HG03196 (cell line): ENCODE measurements around the gene KCNK7.
A peak's percentile ranks its signal among the peaks of the same experiment; 100 is the strongest.
"Not testable (repeated sequence)": the region's sequence is repeated elsewhere in the genome, so short reads cannot be mapped to it uniquely, and the experiment has no call there.

Experiments used
- ATAC-seq: cut with Tn5 transposase; IDR thresholded peaks from one replicate; pipeline ENCODE4 v1.9.1; 2021; ENCODE audit not compliant: unreplicated experiment

KCNK7 gene, protein sequence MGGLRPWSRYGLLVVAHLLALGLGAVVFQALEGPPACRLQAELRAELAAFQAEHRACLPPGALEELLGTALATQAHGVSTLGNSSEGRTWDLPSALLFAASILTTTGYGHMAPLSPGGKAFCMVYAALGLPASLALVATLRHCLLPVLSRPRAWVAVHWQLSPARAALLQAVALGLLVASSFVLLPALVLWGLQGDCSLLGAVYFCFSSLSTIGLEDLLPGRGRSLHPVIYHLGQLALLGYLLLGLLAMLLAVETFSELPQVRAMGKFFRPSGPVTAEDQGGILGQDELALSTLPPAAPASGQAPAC

DNA sequence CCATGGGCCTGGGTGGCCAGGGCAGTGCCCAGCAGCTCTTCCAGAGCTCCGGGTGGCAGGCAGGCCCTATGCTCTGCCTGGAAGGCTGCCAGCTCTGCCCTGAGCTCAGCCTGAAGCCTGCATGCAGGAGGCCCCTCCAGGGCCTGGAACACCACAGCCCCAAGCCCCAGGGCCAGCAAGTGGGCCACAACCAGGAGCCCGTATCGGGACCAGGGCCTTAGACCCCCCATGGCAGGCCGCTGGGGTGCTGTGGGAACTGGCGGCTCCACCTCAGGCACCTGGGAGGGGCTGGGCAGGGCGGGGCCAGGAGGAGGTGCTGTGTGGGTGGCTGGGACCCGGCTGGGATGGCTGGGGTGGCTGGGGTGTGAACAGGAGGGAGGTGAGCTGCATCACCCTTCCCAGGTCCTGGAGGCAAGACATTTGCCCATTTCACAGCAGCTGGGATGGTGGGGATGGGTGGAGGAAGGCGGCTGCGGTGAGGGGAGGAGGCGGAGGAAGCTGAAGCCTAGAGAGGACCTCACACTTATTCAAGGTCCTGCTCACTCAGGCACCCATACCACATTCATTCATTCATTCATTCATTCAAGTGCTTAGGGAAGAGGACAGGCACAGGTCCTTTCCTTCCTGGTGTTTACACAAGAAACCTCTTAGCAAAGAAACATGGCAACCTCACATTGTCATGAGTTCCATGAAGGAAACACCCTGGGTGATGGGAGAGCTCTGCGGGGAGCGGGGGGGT, at the start of gene KCNK7:
TSS of gene KCNK7 (minus strand) at position 258 of the 739 bp plus-strand sequence. CDS start at position 230, 28 bp downstream.
- ATAC-seq = no peak

DNA sequence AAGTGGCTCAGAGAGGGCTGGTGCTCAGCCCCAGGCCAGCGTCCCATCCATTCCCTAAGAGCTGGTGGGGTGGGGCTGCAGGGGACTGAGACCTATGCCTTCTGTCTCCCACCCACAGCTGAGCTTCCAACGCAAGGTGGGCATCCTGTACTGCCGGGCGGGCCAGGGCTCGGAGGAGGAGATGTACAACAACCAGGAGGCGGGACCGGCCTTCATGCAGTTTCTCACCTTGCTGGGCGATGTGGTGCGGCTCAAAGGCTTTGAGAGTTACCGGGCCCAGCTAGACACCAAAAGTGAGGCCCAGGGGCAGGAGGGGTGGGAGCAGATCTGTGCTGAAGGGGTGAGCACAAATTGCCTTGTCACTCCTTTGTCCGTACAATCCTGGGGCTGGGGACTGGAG, 49.2 kb upstream of the KCNK7 start:
- ATAC-seq = no peak

DNA sequence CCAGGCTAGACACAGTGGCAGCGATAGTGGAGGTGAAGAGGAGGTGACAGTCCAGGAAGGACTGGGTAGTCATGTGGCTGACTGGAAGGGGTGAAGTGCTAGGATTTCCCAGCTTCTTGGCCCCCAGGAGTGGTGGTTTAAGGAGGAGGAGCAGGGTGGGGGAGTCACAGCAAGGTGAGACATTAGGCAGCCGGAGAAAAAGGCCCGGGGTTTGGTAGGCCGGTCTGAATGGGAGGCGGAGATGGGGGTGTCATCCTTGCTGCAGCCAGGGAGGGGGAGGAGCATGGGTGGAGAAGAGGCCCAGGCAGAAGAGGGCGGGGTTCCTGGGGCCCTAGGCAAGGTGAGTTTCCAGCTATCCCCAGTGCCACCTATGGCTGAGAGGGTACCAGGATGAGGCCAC, 48.4 kb upstream of the KCNK7 start:
- no peak for ATAC-seq

DNA sequence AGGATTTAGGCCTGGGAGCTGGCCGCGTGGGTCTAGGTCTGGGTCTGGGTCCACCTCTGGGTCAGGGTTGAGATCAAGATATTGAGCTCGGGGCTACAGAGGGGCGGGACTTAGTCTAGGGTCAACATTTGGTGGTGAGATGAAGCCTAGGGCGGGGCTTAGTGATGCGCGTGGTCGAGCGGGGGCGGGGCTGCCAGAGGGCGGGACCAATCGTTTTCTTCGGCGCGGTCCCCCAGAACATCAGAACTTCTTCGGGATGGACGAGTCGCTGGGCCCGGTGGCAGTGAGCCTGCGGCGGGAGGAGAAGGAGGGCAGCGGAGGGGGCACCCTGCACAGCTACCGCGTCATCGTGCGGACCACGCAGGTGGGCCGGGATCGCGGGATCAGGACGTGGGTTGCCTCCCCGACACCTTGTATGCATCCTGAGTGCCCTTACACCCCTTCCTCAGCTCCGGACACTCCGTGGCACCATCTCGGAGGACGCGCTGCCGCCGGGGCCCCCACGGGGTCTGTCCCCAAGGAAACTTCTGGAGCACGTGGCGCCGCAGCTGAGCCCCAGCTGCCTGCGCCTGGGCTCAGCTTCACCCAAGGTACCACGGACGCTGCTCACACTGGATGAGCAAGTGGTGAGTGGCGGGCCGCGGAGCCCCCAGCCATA, 46.5 kb upstream of the KCNK7 start:
- no peak for ATAC-seq

DNA sequence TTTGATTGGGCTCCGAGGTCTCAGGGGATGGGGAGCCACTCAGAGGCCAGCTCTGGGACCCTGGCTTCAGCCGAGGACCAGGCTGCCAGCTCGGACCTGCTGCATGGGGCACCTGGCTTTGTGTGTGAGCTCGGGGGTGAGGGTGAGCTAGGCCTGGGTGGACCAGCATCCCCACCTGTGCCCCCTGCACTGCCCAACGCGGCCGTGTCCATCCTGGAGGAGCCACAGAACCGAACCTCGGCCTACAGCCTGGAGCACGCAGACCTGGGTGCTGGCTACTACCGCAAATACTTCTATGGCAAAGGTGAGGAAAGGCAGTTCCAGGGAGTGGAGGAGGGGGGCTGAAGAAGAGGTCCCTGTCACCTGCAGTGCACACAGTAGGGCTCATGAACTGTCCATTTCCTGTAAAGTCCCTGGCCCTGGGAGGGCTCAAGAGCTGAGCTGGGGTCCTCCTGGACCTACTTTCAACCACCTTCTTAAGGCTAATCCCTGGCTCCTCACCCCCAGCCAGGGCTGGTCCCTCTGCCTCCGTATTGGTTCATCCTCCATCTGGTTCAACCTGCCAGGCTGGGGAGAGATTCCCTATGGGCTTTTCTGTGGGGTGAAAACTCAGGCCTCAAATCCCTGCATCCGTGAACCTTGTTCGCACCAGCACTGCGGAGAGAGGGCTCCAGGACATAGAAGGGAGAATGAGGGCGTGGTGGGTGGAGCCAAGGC, 45.9 kb upstream of the KCNK7 start:
- ATAC-seq = no peak

DNA sequence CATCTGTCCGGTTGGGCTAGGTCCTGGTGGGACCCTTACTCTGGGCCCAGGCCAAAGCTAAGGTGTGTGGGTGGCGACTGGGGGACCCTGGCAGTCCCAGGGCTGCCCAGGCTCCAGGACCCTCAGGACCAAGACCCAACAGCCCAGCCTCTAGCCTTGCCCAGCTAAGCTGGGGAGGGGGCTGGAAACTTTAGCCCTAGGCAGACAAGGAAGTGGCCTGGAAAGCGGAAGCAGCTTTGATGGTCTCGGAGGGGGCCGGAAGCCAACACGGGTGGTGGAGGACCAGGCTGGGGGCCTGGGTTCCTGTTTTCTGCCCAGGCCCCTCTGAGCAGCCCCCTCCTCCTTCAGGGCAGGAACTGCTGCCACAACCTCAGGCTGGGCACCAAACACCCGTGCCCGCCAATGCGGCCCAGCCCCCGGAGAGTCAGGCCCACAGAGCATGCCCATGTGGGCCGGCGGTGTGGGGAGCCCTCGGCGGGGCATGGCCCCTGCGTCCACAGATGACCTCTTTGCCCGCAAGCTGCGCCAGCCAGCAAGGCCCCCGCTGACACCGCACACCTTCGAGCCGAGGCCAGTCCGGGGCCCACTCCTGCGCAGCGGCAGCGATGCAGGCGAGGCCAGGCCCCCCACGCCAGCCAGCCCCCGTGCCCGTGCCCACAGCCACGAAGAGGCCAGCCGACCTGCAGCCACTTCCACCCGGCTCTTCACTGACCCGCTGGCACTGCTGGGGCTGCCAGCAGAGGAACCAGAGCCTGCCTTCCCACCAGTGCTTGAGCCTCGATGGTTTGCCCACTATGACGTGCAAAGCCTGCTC, 45.1 kb upstream of the KCNK7 start:
- ATAC-seq = peak; percentile 4

DNA sequence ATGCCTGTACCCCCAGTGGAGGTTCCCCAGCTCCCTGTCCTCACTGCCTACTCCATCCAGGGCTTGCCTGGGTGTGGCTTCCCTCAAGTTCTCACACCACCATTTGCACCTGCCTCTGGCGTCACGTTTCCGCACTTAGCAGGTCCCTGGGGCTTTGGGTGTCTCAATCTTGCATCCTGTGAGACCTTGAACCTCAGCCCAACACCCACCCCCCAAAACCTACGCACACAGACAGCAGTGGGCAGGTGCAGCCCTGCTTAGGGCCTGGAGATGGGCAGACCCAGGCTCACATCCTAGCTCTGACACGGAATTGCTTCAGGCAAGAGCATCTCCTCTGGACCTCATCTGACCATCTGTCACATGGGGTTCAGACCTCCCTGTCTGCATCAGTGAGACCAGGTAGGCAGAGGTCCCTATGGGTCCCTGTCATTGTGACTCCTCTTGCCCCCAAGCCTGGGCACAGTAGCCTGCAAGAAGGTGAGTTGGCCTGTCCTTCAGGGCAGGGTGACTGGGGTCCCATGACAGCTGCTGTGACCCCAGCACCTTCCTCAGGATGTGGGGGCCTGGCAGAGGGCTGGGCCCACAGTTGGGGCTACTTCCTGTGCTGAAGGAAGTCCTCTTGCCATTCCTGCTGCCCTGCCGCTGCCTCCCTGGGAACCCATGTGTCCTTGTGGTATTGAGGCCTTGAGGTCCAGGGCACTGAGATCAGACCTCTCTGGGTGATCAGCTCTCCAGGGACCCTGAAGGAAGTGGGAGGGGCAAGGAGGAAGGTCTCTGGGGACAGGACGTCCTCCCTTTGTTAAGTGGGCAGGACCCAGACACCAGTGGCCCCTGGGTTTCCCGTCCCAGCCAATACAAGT, 44.3 kb upstream of the KCNK7 start:
- peak; percentile 41 for ATAC-seq

DNA sequence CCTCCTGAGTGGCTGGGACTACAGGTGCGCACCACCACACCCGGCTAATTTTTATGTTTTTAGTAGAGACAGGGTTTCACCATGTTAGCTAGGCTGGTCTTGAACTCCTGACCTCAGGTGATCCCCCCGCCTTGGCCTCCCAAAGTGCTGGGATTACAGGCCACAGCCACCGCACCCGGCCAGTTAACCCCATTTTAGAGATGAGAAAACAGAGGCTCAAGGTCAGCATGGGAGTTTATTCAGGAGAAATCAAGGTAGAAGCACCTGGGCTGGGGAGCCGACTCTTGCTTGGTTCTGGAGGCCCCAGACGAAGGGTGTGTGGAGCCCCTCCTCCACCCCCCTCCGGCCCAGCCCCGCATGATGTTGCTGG, 43.6 kb upstream of the KCNK7 start:
- not testable (repeated sequence) for ATAC-seq

DNA sequence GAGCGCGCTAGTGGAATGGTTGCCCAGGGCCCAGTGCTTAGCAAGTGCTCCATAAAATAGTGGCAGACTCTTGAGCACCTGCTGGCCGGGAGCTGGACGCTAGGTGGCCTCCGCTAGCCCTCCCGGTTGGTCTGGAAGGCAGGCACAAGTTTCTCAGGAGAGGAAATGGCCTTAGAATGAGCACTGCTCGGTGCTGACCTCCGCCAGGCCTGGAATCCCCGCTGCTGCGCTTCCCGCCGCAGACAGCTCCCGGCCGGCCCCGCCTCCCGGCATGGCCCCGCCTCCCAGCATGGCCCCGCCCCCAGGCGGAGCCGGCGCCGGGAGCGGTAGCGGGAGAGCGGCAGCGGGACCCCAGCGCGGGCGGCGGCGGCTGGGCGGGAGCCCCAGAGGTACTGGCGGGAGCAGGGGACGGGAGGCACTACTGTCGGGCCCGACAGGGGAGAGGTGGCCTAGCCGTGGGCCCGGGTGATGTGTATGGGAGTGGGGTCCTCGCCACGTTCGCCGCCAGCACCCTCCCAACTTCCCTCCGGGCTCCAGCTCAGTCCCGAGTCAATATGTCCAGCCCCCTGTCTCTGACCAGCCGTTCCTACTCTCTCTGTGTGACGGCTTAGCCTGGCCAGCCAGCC, 42.3 kb upstream of the KCNK7 start, which contains the start of gene SIPA1:
TSS of gene SIPA1 (plus strand) at position 308 of the 626 bp plus-strand sequence. CDS start 2,821 bp downstream, outside the sequence.
- no peak for ATAC-seq

DNA sequence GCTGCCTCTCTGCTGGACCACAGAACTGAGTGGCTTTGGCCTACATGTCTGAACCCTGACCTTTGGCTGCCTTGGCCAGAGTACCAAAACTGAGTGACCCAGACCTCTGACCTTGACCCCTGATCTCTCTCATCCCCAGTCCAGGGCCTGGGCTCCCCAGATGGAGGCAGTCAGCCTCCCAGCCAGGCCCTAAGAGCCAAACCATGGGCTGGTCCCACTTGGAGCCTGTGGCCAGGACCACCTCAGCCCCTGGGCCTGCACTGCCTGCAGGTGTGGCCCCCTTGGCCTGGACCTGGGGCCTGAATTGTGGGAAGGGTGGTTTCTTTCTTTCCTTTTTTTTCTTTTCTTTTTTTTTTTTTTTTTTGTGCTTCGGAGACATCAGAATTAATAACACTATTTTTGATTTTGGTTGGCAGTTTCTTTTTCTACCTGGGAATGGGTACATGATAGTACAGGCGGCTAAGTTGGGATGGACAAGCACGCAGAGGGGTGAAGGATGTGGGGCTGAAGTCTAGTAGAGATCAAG, 41.5 kb upstream of the KCNK7 start:
- no peak for ATAC-seq

DNA sequence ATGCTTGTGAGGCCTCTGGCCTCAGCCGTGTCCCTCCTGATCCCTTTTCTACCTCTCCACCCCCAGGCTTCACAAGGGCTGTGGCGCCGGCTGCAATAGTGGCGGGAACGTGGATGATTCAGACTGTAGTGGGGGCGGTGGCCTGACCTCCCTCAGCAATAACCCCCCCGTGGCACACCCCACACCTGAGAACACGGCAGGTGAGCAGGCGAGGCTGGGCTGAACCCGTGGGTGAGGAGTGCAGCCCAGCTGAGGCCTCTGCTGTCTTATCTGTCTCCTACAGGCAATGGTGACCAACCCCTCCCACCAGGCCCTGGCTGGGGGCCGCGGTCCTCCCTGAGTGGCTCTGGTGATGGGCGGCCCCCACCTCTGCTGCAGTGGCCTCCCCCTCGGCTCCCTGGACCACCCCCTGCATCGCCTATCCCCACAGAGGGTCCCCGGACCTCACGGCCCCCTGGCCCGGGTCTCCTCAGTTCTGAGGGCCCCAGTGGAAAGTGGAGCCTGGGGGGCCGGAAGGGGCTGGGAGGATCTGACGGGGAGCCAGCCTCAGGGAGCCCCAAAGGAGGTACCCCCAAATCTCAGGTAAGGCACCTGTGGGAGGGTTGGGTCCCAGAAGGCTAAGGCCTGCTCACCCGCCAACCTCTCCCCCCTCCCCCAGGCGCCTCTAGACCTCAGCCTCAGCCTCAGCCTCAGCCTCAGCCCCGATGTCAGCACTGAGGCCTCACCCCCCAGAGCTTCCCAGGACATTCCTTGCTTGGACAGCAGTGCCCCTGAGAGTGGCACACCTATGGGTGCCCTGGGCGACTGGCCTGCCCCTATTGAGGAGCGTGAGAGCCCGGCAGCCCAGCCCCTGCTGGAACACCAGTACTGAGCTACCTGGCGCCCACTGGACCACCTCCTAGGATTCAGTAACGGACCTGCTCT, 40.8 kb upstream of the KCNK7 start:
- no peak for ATAC-seq

DNA sequence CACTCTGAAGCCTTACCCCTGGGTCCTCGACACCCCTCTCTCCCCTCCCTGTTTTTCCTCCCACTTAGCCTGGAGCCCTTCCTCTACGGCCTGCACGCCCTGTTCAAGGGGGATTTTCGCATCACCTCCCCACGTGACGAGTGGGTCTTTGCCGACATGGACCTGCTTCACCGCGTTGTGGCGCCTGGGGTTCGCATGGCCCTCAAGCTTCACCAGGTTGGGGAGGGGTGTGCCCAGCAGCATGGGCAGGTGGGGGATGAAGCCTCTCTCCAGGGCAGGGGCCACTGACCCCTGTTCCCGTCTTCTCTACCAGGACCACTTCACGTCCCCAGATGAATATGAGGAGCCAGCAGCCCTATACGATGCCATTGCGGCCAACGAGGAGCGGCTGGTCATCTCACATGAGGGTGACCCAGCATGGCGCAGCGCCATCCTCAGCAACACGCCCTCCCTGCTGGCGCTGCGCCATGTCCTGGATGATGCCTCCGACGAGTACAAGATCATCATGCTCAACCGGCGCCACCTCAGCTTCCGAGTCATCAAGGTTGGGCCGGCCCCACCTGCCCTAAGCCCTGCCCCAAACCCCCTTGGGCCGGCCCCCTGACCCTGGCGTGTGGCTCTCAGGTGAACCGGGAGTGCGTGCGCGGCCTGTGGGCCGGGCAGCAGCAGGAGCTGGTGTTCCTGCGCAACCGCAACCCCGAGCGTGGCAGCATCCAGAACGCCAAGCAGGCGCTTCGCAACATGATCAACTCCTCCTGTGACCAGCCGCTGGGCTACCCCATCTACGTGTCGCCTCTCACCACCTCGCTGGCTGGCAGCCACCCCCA, 39.5 kb upstream of the KCNK7 start:
- no peak for ATAC-seq

DNA sequence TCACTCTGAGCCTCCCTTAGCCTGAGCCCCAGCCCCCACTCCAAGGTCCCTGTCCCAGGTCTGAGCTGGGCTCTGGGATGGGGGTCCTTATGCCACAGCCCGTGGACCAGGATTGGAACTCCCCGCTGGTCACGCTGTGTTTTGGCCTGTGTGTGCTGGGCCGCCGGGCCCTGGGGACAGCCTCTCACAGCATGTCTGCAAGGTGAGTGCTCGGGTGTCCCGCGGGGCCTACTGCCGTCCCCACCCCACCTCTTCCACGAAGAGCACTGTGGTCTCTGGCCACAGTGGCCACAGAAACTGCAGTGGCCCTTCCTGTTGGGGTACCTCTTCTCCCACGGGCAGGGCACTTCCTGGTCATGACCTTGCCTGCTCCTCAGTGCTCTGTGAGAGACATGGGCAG, 38.8 kb upstream of the KCNK7 start:
- ATAC-seq = no peak

DNA sequence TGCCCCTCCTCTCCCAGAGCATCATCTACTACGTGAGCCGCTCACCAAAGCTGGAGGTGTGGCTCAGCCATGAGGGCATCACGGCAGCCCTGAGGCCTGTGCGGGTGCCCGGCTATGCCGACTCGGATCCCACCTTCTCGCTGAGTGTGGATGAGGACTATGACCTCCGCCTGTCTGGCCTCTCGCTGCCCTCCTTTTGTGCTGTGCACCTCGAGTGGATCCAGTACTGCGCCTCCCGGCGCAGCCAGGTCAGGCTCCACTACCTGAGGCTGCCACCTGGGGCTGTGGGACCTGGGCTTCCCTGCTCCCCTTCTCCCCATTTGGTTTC, 38.5 kb upstream of the KCNK7 start:
- ATAC-seq = no peak

DNA sequence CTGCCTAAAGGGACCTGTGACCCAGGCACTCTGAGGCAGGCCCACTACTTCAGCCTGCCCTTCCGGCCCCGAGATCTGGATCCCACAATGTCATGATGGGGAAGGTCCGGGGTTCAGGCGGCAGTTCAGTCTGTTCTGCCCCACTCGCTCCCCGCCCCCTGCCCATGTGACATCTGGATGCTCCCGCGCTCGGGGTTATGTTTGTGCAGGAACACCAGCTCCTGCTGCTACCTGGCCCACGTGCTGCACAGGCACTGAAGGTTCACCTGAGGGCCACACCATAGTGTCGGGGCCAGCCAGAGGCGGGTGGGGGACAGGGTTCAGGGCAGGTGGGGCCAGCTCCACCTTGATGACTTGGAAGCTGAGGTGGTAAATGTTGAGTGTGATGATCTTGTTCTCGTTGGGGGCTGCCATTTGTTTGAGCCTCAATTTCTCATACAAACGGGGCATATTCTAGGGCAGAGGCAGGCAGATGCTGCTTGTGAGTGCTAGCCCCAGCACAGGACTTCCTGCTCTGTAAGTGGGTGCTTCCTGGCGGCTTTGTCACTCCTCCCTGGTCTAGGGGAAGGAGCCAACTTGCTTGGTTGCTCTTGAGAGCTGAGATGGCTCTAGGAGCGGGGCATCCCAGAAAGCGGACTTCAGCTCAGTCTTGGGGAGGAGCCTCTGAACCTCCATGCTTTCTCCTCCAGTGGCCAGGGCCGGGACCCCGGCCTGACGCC, 37.9 kb upstream of the KCNK7 start:
- ATAC-seq = no peak

DNA sequence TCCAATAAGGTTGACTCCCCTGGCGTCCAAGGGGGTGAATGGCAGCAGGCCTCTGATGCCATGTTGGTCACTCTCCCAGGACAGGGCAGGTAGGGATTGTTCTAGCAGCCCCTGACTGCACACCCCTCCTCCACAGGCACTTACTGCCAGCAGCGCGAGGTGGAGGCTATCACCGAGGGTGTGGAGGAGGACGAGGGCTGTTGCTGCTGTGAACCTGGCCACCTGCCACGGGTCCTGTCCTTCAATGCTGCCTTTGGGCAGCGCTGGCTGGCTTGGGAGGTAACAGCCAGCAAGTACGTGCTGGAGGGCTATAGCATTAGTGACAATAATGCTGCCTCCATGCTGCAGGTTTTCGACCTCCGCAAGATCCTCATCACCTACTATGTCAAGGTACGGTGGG, 34.6 kb upstream of the KCNK7 start:
- no peak for ATAC-seq
